ENCODE measurements around the gene SCTR.

The SCTR gene

GRCh38 chr2:119472749-119473148 is 51.5 kb downstream of the SCTR start:
- DNase-seq, result no peak

- DNase-seq, result no peak
Observed at GRCh38 chr2:119469661-119470297, 54.5 kb downstream of the SCTR start.

GRCh38 chr2:119469131-119469530 is 55.2 kb downstream of the SCTR start:
- no peak for DNase-seq

GRCh38 chr2:119468154-119468955 is 55.9 kb downstream of the SCTR start:
- DNase-seq, result peak; percentile 20

- DNase-seq, result no peak
Observed at GRCh38 chr2:119466373-119466772, 57.9 kb downstream of the SCTR start.

- DNase-seq, result no peak
Observed at GRCh38 chr2:119465687-119466086, 58.6 kb downstream of the SCTR start.

- no peak for DNase-seq
Observed at GRCh38 chr2:119464981-119465380, 59.3 kb downstream of the SCTR start.

GRCh38 chr2:119463990-119464389 is 60.3 kb downstream of the SCTR start:
- no peak for DNase-seq

- no peak for DNase-seq
Observed at GRCh38 chr2:119463136-119463535, 61.1 kb downstream of the SCTR start.

- DNase-seq, result no peak
Observed at GRCh38 chr2:119462574-119462973, 61.7 kb downstream of the SCTR start.

GRCh38 chr2:119461811-119462210 is 62.5 kb downstream of the SCTR start:
- no peak for DNase-seq

GRCh38 chr2:119460076-119460475 is 64.2 kb downstream of the SCTR start:
- no peak for DNase-seq

GRCh38 chr2:119455066-119455718 is 69.1 kb downstream of the SCTR start:
- DNase-seq, result no peak

- no peak for DNase-seq
Observed at GRCh38 chr2:119453972-119454593, 70.2 kb downstream of the SCTR start.

GRCh38 chr2:119451336-119452050 is 72.8 kb downstream of the SCTR start:
- DNase-seq, result peak; percentile 4

- no peak for DNase-seq
Observed at GRCh38 chr2:119449521-119449920, 74.8 kb downstream of the SCTR start.

GRCh38 chr2:119448427-119449141 is 75.7 kb downstream of the SCTR start:
- DNase-seq, result no peak

- no peak for DNase-seq
Observed at GRCh38 chr2:119446037-119446436, 78.2 kb downstream of the SCTR start.

- DNase-seq, result no peak
Observed at GRCh38 chr2:119442850-119443249, 81.4 kb downstream of the SCTR start.

- DNase-seq, result no peak
Observed at GRCh38 chr2:119442226-119442619, 82.1 kb downstream of the SCTR start.

GRCh38 chr2:119441376-119442225 is 82.7 kb downstream of the SCTR start:
- DNase-seq, result no peak

All from kidney glomerular epithelial cell (primary cell).